ENCODE measurements around the gene ACP7. TPM values are rescaled to one million over a fixed set of nuclear protein-coding genes. Genes with fewer than 3 reads are reported as not detected.
"Not testable (repeated sequence)": the region's sequence is repeated elsewhere in the genome, so short reads cannot be mapped to it uniquely, and the experiment has no call there.

ACP7 gene
- total and polyA plus RNA-seq, 2 experiments from 2014 or later: not detected

DNA sequence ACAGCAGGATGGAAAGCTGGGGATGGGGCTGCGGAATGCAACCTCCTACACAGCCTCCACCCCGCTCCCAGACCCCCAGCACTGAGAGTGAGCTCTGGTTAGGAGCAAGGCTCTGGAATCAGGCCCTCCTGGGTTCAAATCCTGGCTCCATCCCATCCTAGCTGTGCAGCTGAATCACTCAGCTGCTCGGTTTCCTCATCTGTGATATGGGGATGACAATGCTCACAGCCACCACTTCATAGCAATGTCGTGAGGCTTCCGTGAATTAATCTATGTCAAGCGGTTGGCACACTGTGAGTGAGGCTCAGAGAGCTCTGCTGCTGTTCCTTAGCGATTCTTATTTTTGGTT lies 538 bp downstream of the ACP7 start:
- no peak for DNase-seq (ENCODE audit: low read depth in 1 of 2, low spot score in 1 of 2)
- Histone ChIP-seq H3K36me3 (no peaks in the 10 kb centered on the region), H3K4me1 (ENCODE audit: low read depth) (no peaks in the 10 kb centered on the region), H3K9me3 (ENCODE audit: low read depth) (no peaks in the 10 kb centered on the region), H3K27ac (no peak overlapping the region), H3K4me3 (no peak overlapping the region), H3K27me3 (peaks cover 95% of the 10 kb centered on the region)
- TF ChIP-seq CTCF (IDR thresholded peaks at IDR 0.05; ENCODE audit: low read depth, low read length): no peak

DNA sequence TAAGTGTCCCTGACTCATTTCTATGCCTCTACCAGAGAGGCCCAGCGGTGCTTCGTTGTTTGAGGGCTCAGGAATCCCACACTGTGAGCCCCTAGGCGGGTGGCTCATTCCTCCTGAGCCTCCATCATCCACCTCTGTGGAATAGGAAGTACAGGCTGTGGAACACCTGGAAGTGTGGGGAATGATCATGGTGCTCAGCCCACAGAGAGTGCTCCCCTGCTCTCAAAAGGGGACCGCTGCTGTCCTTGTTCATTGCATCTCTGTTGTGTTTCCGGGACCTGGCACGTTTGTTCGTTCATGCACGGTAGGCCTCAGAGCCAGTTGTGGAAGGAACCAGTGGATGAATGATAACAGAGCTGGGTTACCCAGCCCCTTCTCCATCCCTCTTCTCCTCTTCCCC lies 1.2 kb downstream of the ACP7 start:
- no peaks in the 10 kb centered on the region for H3K4me1 ChIP-seq (ENCODE audit: low read depth)
- no peak for DNase-seq (ENCODE audit: low read depth in 1 of 2, low spot score in 1 of 2)
- no peak for TF ChIP-seq CTCF (IDR thresholded peaks at IDR 0.05; ENCODE audit: low read depth, low read length)
- H3K27me3 ChIP-seq: peaks cover 92% of the 10 kb centered on the region
- H3K4me3 ChIP-seq: no peak overlapping the region
- no peaks in the 10 kb centered on the region for H3K36me3 ChIP-seq
- H3K27ac ChIP-seq: no peak overlapping the region
- no peaks in the 10 kb centered on the region for H3K9me3 ChIP-seq (ENCODE audit: low read depth)

DNA sequence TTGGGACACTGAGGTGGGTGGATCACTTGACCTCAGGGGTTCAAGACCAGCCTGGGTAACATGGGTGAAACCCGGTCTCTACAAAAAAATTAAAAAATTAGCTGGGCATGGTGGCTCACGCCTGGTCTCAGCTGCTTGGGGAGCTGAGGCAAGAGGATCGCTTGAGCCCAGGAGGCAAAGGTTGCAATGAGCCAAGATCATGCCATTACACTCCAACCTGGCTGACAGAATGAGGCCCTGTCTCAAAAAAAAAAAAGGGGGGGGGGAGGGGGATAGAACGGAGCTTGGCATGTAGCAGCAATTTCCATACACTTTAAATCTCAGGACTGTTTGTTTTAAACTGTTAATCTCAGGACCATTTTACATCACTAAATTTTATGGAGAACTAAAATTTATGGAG lies 2.2 kb downstream of the ACP7 start:
- Histone ChIP-seq H3K4me3 (no peak overlapping the region), H3K27me3 (peaks cover 86% of the 10 kb centered on the region), H3K27ac (no peak overlapping the region), H3K4me1 (ENCODE audit: low read depth) (no peaks in the 10 kb centered on the region), H3K9me3 (ENCODE audit: low read depth) (no peaks in the 10 kb centered on the region), H3K36me3 (no peaks in the 10 kb centered on the region)
- DNase-seq (ENCODE audit: low read depth in 1 of 2, low spot score in 1 of 2): no peak
- TF ChIP-seq CTCF (IDR thresholded peaks at IDR 0.05; ENCODE audit: low read depth, low read length): no peak

DNA sequence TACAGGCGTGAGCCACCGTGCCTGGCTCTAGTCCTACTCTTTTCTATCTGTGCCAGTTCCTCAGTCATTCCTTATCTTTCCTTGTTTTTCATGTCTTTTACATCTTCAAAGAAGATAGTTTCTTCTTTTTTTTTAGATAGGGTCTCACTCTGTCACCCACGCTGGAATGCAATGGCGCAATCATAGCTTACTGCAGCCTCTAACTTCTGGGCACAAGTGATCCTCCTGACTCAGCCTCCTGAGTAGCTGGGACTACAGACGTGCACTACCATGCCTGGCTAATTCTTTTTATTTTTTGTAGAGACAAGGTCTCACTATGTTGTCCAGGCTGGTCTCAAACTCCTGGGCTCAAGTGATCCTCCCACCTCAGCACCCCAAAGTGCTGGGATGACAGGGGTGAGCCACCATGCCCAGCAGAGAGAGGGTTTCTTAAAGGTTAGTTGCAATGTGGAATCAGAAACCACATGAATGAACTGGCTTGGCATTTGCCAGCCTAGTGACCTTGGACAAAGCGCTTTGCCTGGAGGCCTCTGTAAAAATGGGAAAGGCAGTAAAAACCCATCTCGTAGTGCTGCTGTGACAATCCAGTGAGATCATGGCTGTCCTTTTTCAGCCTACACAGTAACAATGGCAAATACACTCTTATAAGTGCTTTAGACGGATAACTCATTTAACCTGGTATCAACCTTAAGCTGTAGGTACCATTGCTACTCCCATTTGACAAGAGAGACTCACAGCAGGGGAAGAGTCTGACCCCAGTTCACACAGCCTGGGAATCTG lies 3.9 kb downstream of the ACP7 start:
- Histone ChIP-seq H3K4me3 (no peak overlapping the region), H3K27ac (no peak overlapping the region), H3K4me1 (ENCODE audit: low read depth) (no peaks in the 10 kb centered on the region), H3K9me3 (ENCODE audit: low read depth) (no peaks in the 10 kb centered on the region), H3K36me3 (no peaks in the 10 kb centered on the region), H3K27me3 (peaks cover 76% of the 10 kb centered on the region)
- no peak for DNase-seq (ENCODE audit: low read depth in 1 of 2, low spot score in 1 of 2)
- no peak for TF ChIP-seq CTCF (IDR thresholded peaks at IDR 0.05; ENCODE audit: low read depth, low read length)

DNA sequence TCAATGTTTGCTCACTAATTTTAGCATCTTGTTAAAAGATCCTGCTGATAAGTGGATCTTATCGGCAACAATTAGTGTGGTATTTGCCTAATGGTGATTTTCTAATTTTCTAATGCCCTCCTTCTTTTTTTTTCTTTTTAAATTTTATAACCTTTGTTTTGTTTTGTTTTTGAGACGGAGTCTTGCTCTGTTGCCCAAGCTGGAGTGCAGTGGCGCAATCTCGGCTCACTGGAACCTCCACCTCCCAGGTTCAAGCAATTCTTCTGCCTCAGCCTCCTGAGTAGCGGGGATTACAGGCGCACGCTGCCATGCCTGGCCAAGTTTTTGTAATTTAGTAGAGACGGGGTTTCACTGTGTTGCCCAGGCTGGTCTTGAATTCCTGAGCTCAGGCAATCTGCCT lies 5.8 kb downstream of the ACP7 start:
- DNase-seq (ENCODE audit: low read depth in 1 of 2, low spot score in 1 of 2); H3K9me3 ChIP-seq (ENCODE audit: low read depth); H3K4me1 ChIP-seq (ENCODE audit: low read depth); H3K27ac ChIP-seq; H3K4me3 ChIP-seq; H3K36me3 ChIP-seq: not testable (repeated sequence)
- H3K27me3 ChIP-seq: peaks cover 67% of the 10 kb centered on the region

GRCh38 chr19:39090881-39091280 lies 6.7 kb downstream of the ACP7 start:
- no peak overlapping the region for H3K27ac ChIP-seq
- no peaks in the 10 kb centered on the region for H3K36me3 ChIP-seq
- H3K9me3 ChIP-seq (ENCODE audit: low read depth): no peaks in the 10 kb centered on the region
- H3K4me1 ChIP-seq (ENCODE audit: low read depth): no peaks in the 10 kb centered on the region
- no peak overlapping the region for H3K4me3 ChIP-seq
- no peak for TF ChIP-seq CTCF (IDR thresholded peaks at IDR 0.05; ENCODE audit: low read depth, low read length)
- DNase-seq (ENCODE audit: low read depth in 1 of 2, low spot score in 1 of 2): no peak
- H3K27me3 ChIP-seq: peaks cover 59% of the 10 kb centered on the region

- H3K9me3 ChIP-seq (ENCODE audit: low read depth); H3K4me3 ChIP-seq; H3K36me3 ChIP-seq; H3K4me1 ChIP-seq (ENCODE audit: low read depth); H3K27ac ChIP-seq; DNase-seq (ENCODE audit: low read depth in 1 of 2, low spot score in 1 of 2): not testable (repeated sequence)
- peaks cover 41% of the 10 kb centered on the region for H3K27me3 ChIP-seq
Observed at GRCh38 chr19:39095799-39096540, 11.8 kb downstream of the ACP7 start.

Measured in cardiac muscle cell (in vitro differentiated cells and primary cell).